K562 (cell line): ENCODE data around the gene DHDDS. TPM values are rescaled to one million over a fixed set of nuclear protein-coding genes. Genes with fewer than 3 reads are reported as not detected.

ENCODE experiments used
- ETS2 ChIP-seq: IDR thresholded peaks from 2 replicates; pipeline ENCODE4 v1.6.1; 2016; ENCODE audit warnings: borderline replicate concordance, missing genetic modification characterization, mild to moderate bottlenecking, moderate library complexity, missing compliant biosample characterization; ENCODE audit not compliant: poor library complexity, severe bottlenecking
- FOXJ2 ChIP-seq: fragments of 200-800 bp; sonication (Bioruptor generic); IDR thresholded peaks from 2 replicates; pipeline ENCODE4 v1.6.1; 2016; ENCODE audit warnings: missing genetic modification characterization, missing compliant biosample characterization
- GABPA ChIP-seq: fragments of 200-800 bp; sonication (Bioruptor generic); conservative IDR thresholded peaks from 2 replicates; pipeline ENCODE4 v1.6.1; 2016; ENCODE audit warnings: low read depth, missing genetic modification characterization, missing compliant biosample characterization
- HDAC1 ChIP-seq, 2 experiments: fragments of 450-650 bp; IDR thresholded peaks; 2 replicates each; pipeline ENCODE4 v1.6.1; 2016 to 2017; ENCODE audit warnings: inconsistent platforms in 1 of 2, mild to moderate bottlenecking in 1 of 2, moderate library complexity in 1 of 2
- HNRNPLL ChIP-seq: fragments of 200-400 bp; formaldehyde crosslinking; IDR thresholded peaks from 2 replicates; pipeline ENCODE4 v1.6.1; 2017; ENCODE audit warnings: low read length, low read depth, mild to moderate bottlenecking; ENCODE audit not compliant: poor library complexity, severe bottlenecking
- MIER1 ChIP-seq: fragments of 450-650 bp; IDR thresholded peaks from 2 replicates; pipeline ENCODE4 v1.6.1; 2016; ENCODE audit warnings: antibody characterized with exemption, mild to moderate bottlenecking, low read depth
- NCOA6 ChIP-seq: fragments of 450-650 bp; IDR thresholded peaks from 2 replicates; pipeline ENCODE4 v1.6.1; 2017; ENCODE audit warnings: mild to moderate bottlenecking
- NR2C1 ChIP-seq, 2 experiments: fragments of 450-650 bp; IDR thresholded peaks; 2 replicates each; pipeline ENCODE4 v1.6.1; 2017; ENCODE audit warnings: mild to moderate bottlenecking in 2 of 2, antibody characterized with exemption in 1 of 2, inconsistent platforms in 1 of 2, missing compliant biosample characterization in 1 of 2, missing genetic modification characterization in 1 of 2
- PHF8 ChIP-seq: fragments of 200-600 bp; sonication (generic); IDR thresholded peaks from 2 replicates; pipeline ENCODE4 v1.6.1; 2012; ENCODE audit warnings: mixed run types, mild to moderate bottlenecking, inconsistent platforms, low read length, moderate library complexity, borderline replicate concordance
- POU5F1 ChIP-seq: fragments of 150-350 bp; IDR thresholded peaks from 2 replicates; pipeline ENCODE4 v1.6.1; 2014; ENCODE audit warnings: borderline replicate concordance, low read length, low read depth, mild to moderate bottlenecking; ENCODE audit not compliant: partially characterized antibody
- RFX5 ChIP-seq: IDR thresholded peaks from 2 replicates; pipeline ENCODE4 v1.6.1; 2011; ENCODE audit warnings: low read depth, mild to moderate bottlenecking, improper control_type of control experiment, low read length
- SMAD2 ChIP-seq: fragments of 150-350 bp; IDR thresholded peaks from 2 replicates; pipeline ENCODE4 v1.6.1; 2014; ENCODE audit warnings: low read depth, mild to moderate bottlenecking, low read length
- U2AF2 ChIP-seq: fragments of 200-400 bp; formaldehyde crosslinking; optimal IDR thresholded peaks from 2 replicates; pipeline ENCODE3; 2017; ENCODE audit warnings: low read depth, mild to moderate bottlenecking, low read length
- ZNF143 ChIP-seq: sonication (generic); formaldehyde crosslinking; IDR thresholded peaks from 2 replicates; pipeline ENCODE4 v1.9.0; 2022; ENCODE audit warnings: mild to moderate bottlenecking, missing genetic modification reagents
- ZNF23 ChIP-seq: fragments of 250-450 bp; sonication (Bioruptor Pico); IDR thresholded peaks from 2 replicates; pipeline ENCODE4 v1.4.0; 2020; ENCODE audit warnings: mild to moderate bottlenecking
- ZNF253 ChIP-seq: fragments of 250-450 bp; sonication (Bioruptor Pico); conservative IDR thresholded peaks from 2 replicates; pipeline ENCODE4 v1.6.1; 2021; ENCODE audit warnings: mild to moderate bottlenecking
- ZNF551 ChIP-seq: fragments of 250-450 bp; sonication (Bioruptor Pico); IDR thresholded peaks from 2 replicates; pipeline ENCODE4 v1.5.0; 2021; ENCODE audit warnings: mild to moderate bottlenecking, moderate library complexity
- ZNF583 ChIP-seq: fragments of 250-450 bp; sonication (Bioruptor Pico); IDR thresholded peaks from 2 replicates; pipeline ENCODE4 v1.4.0; 2020
- ZNF785 ChIP-seq: fragments of 250-450 bp; sonication (Bioruptor Pico); IDR thresholded peaks from 2 replicates; pipeline ENCODE4 v1.4.0; 2020; ENCODE audit warnings: mild to moderate bottlenecking
- polyA plus RNA-seq, 8 experiments: library from polyadenylated mRNA; depleted of rRNA in 4 of 8; stranded (reverse) in 5 of 8; unstranded in 3 of 8; fragments of >200 nt; fragmentation: Nextera tagmentation in 2 of 8; fragmentation: Illumina TruSeq in 1 of 8; extraction: Ambion mirVana in 2 of 8; extraction: Trizol in 1 of 8; gene quantifications; 2 replicates each; pipeline versions ENCODE4 v1.2.1 to v1.2.3, GENCODE V29; 2011 to 2014; ENCODE audit warnings: inconsistent platforms in 1 of 8, missing spikeins in 1 of 8
- total RNA-seq, 7 experiments: library from RNA; depleted of rRNA in 6 of 7; stranded (reverse); fragments of >200 nt in 6 of 7; fragmentation: Illumina TruSeq in 2 of 7; extraction: Trizol in 2 of 7; gene quantifications; 2 replicates each; pipeline versions ENCODE4 v1.2.1 to v1.2.3, GENCODE V29; 2011 to 2021; ENCODE audit warnings: low replicate concordance in 1 of 7
- TF ChIP-seq, protein P1 (sequence below): fragments of 250-450 bp; sonication (Bioruptor Pico); IDR thresholded peaks from 2 replicates; pipeline ENCODE4 v1.4.0; 2020; ENCODE audit warnings: mild to moderate bottlenecking, moderate library complexity
- TF ChIP-seq, protein P2 (sequence below): fragments of 450-650 bp; formaldehyde crosslinking; IDR thresholded peaks from 2 replicates; pipeline ENCODE4 v1.4.0; 2020; ENCODE audit warnings: mild to moderate bottlenecking, mixed read lengths
- TF ChIP-seq, protein P3 (sequence below), 2 experiments: fragments of 450-650 bp; IDR thresholded peaks; 2 replicates each; pipeline ENCODE4 v1.6.1; 2016
- TF ChIP-seq, protein P4 (sequence below): fragments of 450-650 bp; formaldehyde crosslinking; IDR thresholded peaks from 2 replicates; pipeline ENCODE4 v1.4.0; 2022; ENCODE audit warnings: mild to moderate bottlenecking, moderate library complexity
- TF ChIP-seq, protein P5 (sequence below): fragments of 250-450 bp; sonication (Bioruptor Pico); IDR thresholded peaks from 2 replicates; pipeline ENCODE4 v1.9.0; 2021; ENCODE audit warnings: mild to moderate bottlenecking

The DHDDS gene
- total and polyA plus RNA-seq, 9 of the 15 experiments (the other 6 are each of a cell fraction or from before 2014, with no cell fraction given), result 33.3 to 55.0 (median 44.3) TPM

DNA sequence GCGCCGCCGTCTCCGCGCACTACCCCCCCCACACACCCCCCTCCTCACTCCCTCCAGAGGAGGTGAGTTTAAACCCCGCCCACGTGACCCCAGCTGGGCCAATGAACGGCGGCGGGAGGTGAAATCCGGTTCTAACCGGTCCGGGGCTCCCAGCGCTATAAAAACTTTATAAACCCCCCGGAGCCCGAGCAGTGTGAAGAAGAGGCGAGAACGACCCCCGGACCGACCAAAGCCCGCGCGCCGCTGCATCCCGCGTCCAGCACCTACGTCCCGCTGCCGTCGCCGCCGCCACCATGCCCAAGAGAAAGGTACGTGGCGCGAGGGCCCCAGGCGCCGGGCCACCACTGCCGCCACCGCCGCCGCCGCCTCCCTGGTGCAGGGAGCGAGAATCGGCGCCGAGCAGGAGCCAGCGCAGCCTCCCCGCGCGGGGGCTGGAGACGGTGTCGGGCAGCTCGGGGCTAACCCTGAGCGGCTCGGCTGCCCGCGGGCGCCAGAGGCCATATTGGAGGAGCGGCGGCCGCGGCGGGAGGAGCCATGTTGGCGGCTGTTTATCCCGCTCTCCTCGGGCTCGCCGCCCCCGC lies 40.3 kb downstream of the DHDDS start, which contains the start of gene HMGN2 (continued):
- TF ChIP-seq, protein P1, sequence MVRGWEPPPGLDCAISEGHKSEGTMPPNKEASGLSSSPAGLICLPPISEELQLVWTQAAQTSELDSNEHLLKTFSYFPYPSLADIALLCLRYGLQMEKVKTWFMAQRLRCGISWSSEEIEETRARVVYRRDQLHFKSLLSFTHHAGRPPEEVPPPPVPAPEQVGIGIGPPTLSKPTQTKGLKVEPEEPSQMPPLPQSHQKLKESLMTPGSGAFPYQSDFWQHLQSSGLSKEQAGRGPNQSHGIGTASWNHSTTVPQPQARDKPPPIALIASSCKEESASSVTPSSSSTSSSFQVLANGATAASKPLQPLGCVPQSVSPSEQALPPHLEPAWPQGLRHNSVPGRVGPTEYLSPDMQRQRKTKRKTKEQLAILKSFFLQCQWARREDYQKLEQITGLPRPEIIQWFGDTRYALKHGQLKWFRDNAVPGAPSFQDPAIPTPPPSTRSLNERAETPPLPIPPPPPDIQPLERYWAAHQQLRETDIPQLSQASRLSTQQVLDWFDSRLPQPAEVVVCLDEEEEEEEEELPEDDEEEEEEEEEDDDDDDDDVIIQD (CRISPR knock-in tag), result peak; percentile 56; the same call in 1 of the 2 replicates
- TF ChIP-seq FOXJ2 (tag), result peak; percentile 31; the same call in 1 of the 2 replicates
- TF ChIP-seq ZNF23 (CRISPR knock-in tag), result no peak
- TF ChIP-seq, protein P2, sequence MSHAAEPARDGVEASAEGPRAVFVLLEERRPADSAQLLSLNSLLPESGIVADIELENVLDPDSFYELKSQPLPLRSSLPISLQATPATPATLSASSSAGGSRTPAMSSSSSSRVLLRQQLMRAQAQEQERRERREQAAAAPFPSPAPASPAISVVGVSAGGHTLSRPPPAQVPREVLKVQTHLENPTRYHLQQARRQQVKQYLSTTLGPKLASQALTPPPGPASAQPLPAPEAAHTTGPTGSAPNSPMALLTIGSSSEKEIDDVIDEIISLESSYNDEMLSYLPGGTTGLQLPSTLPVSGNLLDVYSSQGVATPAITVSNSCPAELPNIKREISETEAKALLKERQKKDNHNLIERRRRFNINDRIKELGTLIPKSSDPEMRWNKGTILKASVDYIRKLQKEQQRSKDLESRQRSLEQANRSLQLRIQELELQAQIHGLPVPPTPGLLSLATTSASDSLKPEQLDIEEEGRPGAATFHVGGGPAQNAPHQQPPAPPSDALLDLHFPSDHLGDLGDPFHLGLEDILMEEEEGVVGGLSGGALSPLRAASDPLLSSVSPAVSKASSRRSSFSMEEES (CRISPR knock-in tag), result peak; percentile 91
- TF ChIP-seq, protein P3, sequence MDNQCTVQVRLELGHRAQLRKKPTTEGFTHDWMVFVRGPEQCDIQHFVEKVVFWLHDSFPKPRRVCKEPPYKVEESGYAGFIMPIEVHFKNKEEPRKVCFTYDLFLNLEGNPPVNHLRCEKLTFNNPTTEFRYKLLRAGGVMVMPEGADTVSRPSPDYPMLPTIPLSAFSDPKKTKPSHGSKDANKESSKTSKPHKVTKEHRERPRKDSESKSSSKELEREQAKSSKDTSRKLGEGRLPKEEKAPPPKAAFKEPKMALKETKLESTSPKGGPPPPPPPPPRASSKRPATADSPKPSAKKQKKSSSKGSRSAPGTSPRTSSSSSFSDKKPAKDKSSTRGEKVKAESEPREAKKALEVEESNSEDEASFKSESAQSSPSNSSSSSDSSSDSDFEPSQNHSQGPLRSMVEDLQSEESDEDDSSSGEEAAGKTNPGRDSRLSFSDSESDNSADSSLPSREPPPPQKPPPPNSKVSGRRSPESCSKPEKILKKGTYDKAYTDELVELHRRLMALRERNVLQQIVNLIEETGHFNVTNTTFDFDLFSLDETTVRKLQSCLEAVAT (IDR thresholded peaks at IDR 0.05), result no peak
- no peak for TF ChIP-seq NCOA6
- TF ChIP-seq ZNF551 (CRISPR knock-in tag), result no peak
- no peak for TF ChIP-seq ETS2 (tag)
- TF ChIP-seq, protein P4, sequence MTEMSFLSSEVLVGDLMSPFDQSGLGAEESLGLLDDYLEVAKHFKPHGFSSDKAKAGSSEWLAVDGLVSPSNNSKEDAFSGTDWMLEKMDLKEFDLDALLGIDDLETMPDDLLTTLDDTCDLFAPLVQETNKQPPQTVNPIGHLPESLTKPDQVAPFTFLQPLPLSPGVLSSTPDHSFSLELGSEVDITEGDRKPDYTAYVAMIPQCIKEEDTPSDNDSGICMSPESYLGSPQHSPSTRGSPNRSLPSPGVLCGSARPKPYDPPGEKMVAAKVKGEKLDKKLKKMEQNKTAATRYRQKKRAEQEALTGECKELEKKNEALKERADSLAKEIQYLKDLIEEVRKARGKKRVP (CRISPR knock-in tag), result peak; percentile 45; the same call in 1 of the 2 replicates
- TF ChIP-seq ZNF583 (CRISPR knock-in tag), result no peak; the same call in 1 of the 2 replicates
- TF ChIP-seq HDAC1 (IDR thresholded peaks at IDR 0.05), result no peak
- TF ChIP-seq GABPA (tag), result peak; percentile 56
- no peak for TF ChIP-seq MIER1
- no peak for TF ChIP-seq ZNF785 (CRISPR knock-in tag)
- TF ChIP-seq SMAD2, result no peak
- TF ChIP-seq U2AF2, result no peak
- no peak for TF ChIP-seq ZNF253 (CRISPR knock-in tag)
- no peak for TF ChIP-seq NR2C1 (IDR thresholded peaks at IDR 0.05)
- TF ChIP-seq NR2C1 (tag; IDR thresholded peaks at IDR 0.05), result no peak
- TF ChIP-seq POU5F1, result no peak
- TF ChIP-seq PHF8, result peak; percentile 86
- no peak for TF ChIP-seq HNRNPLL
- TF ChIP-seq ZNF143 (CRISPR knock-in tag), result no peak
- TF ChIP-seq RFX5, result no peak
- TF ChIP-seq, protein P5, sequence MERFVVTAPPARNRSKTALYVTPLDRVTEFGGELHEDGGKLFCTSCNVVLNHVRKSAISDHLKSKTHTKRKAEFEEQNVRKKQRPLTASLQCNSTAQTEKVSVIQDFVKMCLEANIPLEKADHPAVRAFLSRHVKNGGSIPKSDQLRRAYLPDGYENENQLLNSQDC (CRISPR knock-in tag), result no peak
